Thyroid gland (tissue), 4 donors: ENCODE data around the gene LMTK3.

Source experiments
- CTCF ChIP-seq, 6 experiments: fragments of 200-600 bp in 3 of 6; fragments of 450-650 bp in 3 of 6; sonication (generic) in 3 of 6; IDR thresholded peaks; one replicate each; pipeline ENCODE4 v1.5.1; 2016 to 2019; ENCODE audit warnings: antibody characterized with exemption in 6 of 6, mild to moderate bottlenecking in 2 of 6, inconsistent platforms in 1 of 6, moderate library complexity in 1 of 6
- POLR2A ChIP-seq, 2 donors: fragments of 450-650 bp; IDR thresholded peaks; one replicate each; pipeline ENCODE4 v1.6.1; 2017; ENCODE audit warnings: antibody characterized with exemption in 2 of 2, mild to moderate bottlenecking in 2 of 2, moderate library complexity in 1 of 2

GRCh38 chr19:48544856-48545750, 33.5 kb upstream of the LMTK3 start:
- TF ChIP-seq CTCF (IDR thresholded peaks at IDR 0.05) (no peak), POLR2A (IDR thresholded peaks at IDR 0.05) (no peak)
